HFFc6 (cell line): ENCODE data around the gene SDC3. TPM values are rescaled to one million over a fixed set of nuclear protein-coding genes. Genes with fewer than 3 reads are reported as not detected.

Source experiments
- DNase-seq: peaks from one replicate; pipeline ENCODE4 v3.0.0-alpha.2; 2018
- H3K27ac Mint-ChIP-seq: 2 replicates; pipeline ENCODE4 v1.8.0; 2020; ENCODE audit warnings: mild to moderate bottlenecking, mixed read lengths
- H3K27me3 Mint-ChIP-seq: 2 replicates; pipeline ENCODE4 v1.8.0; 2021; ENCODE audit warnings: mild to moderate bottlenecking, moderate library complexity, mixed read lengths; ENCODE audit not compliant: insufficient read depth
- H3K36me3 Mint-ChIP-seq: 2 replicates; pipeline ENCODE4 v1.8.0; 2021; ENCODE audit warnings: low read depth, mixed read lengths
- H3K4me1 Mint-ChIP-seq: 2 replicates; pipeline ENCODE4 v1.8.0; 2020; ENCODE audit warnings: low read depth, mixed read lengths
- H3K4me3 Mint-ChIP-seq: 2 replicates; pipeline ENCODE4 v1.8.0; 2020; ENCODE audit warnings: mild to moderate bottlenecking, moderate library complexity, mixed read lengths
- H3K9me3 Mint-ChIP-seq: 2 replicates; pipeline ENCODE4 v1.8.0; 2020; ENCODE audit warnings: mild to moderate bottlenecking, mixed read lengths
- CTCF ChIP-seq: fragments of 200-600 bp; sonication (generic); IDR thresholded peaks from 2 replicates; pipeline ENCODE4 v1.5.0; 2021; ENCODE audit warnings: antibody characterized with exemption, mild to moderate bottlenecking
- total RNA-seq, 6 experiments: library from RNA; stranded (reverse); fragmentation: NEBNext Ultra II Directional; extraction: Animal tissue kit (Norgen Biotek cat#: 25700); gene quantifications; 2 replicates in 1 of 6; 3 replicates in 5 of 6; pipeline ENCODE4 v1.2.3, GENCODE V29; 2021

SDC3 gene
- total RNA-seq, 6 experiments from 2014 or later = 50.9 to 60.5 (median 56.7) TPM

- TF ChIP-seq CTCF = no peak
- Mint-ChIP-seq H3K27ac (no peak overlapping the region), H3K4me1 (peaks cover 37% of the 10 kb centered on the region), H3K9me3 (no peaks in the 10 kb centered on the region), H3K27me3 (peaks cover 9% of the 10 kb centered on the region), H3K36me3 (peaks cover 10% of the 10 kb centered on the region), H3K4me3 (no peak overlapping the region)
- no peak for DNase-seq
Measured at GRCh38 chr1:30930631-30931173, 22.1 kb upstream of the SDC3 start.

- Mint-ChIP-seq H3K27me3 (peaks cover 8% of the 10 kb centered on the region), H3K36me3 (peaks cover 6% of the 10 kb centered on the region), H3K4me1 (peaks cover 31% of the 10 kb centered on the region), H3K27ac (no peak overlapping the region; the same call in 1 of the 2 replicates), H3K4me3 (no peak overlapping the region), H3K9me3 (no peaks in the 10 kb centered on the region)
- no peak for TF ChIP-seq CTCF
- no peak for DNase-seq
Measured at GRCh38 chr1:30929944-30930525, 21.5 kb upstream of the SDC3 start.

GRCh38 chr1:30929135-30929889, 20.8 kb upstream of the SDC3 start:
- peak; percentile 47 for DNase-seq
- peaks cover 24% of the 10 kb centered on the region for H3K4me1 Mint-ChIP-seq
- H3K4me3 Mint-ChIP-seq = no peak overlapping the region
- no peaks in the 10 kb centered on the region; the same call in 1 of the 2 replicates for H3K36me3 Mint-ChIP-seq
- peak; percentile 90 for TF ChIP-seq CTCF
- H3K9me3 Mint-ChIP-seq = no peaks in the 10 kb centered on the region
- peak overlapping the region; percentile 38; the same call in 1 of the 2 replicates for H3K27ac Mint-ChIP-seq
- H3K27me3 Mint-ChIP-seq = peaks cover 9% of the 10 kb centered on the region

- H3K27ac Mint-ChIP-seq = no peak overlapping the region
- no peaks in the 10 kb centered on the region for H3K9me3 Mint-ChIP-seq
- peaks cover 9% of the 10 kb centered on the region for H3K27me3 Mint-ChIP-seq
- H3K4me3 Mint-ChIP-seq = no peak overlapping the region
- peaks cover 19% of the 10 kb centered on the region for H3K4me1 Mint-ChIP-seq
- no peak for DNase-seq
- H3K36me3 Mint-ChIP-seq = no peaks in the 10 kb centered on the region; the same call in 1 of the 2 replicates
- no peak for TF ChIP-seq CTCF
Measured at GRCh38 chr1:30928789-30929134, 20.2 kb upstream of the SDC3 start.

GRCh38 chr1:30928171-30928570, 19.6 kb upstream of the SDC3 start:
- no peaks in the 10 kb centered on the region; the same call in 1 of the 2 replicates for H3K36me3 Mint-ChIP-seq
- no peak overlapping the region for H3K27ac Mint-ChIP-seq

More at GRCh38 chr1:30928171-30928570, 19.6 kb upstream of the SDC3 start:
- Mint-ChIP-seq H3K9me3 (no peaks in the 10 kb centered on the region), H3K4me1 (peaks cover 19% of the 10 kb centered on the region), H3K4me3 (no peak overlapping the region), H3K27me3 (peaks cover 9% of the 10 kb centered on the region)
- no peak for DNase-seq
- TF ChIP-seq CTCF = no peak
